Limb (tissue), 2 donors: ENCODE measurements around the gene NAIF1.

Source experiments
- DNase-seq, 2 donors: peaks; one replicate each; pipeline ENCODE4 v3.0.0-alpha.2; 2016; ENCODE audit errors: extremely low spot score in 2 of 2

NAIF1 gene

DNA sequence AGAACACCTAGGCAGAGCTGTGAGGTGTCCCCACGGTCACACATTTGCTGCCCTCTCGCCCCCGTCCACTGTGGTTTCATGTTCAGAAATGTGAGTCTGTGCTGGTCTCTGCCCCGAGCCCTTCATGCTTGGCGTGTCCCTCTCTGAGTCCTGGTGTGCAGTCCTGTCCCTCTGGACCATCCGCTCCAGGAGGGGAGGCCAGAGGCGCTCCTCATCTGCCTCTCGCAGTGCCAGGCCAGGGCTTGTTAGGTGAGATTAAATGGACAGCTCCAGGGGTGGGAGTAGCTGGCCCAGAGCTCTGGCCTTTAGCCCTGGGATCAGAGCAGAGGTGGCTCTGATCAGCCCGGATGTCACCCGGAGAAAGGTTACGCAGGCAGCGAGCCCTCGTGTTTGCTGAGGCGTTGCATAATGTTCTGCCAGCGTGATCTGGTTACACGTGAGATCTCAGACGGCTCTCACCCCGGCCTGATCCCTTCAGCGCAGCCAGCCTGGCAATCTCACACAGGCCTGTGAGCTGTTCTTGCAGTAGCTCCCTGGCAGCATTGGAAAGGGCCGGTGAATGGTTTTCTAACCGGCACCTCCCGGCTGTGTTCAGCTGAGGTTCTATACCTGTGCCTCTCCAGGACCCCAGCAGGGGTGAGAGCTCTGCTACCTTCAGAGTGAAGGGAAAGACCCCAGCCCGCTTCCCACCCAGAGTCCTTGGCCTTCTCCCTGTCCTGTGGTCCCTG is 35.9 kb upstream of the NAIF1 start:
- DNase-seq: no peak

DNA sequence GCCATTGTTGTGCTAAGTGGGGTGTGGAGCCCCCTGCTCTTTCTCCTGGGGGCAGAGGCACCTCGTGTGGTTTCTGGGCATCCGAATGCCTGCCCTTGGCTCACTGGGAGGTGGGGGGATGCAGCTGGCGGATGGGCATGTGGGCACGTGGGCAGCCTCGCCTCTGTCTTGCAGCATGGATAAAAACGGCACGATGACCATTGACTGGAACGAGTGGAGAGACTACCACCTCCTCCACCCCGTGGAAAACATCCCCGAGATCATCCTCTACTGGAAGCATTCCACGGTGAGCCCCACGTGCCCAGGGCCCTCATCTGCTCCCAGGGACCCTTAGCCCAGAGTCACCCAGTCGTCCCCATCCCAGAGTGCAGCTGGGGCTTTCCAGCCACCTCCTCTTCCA is 35.1 kb upstream of the NAIF1 start:
- no peak for DNase-seq

DNA sequence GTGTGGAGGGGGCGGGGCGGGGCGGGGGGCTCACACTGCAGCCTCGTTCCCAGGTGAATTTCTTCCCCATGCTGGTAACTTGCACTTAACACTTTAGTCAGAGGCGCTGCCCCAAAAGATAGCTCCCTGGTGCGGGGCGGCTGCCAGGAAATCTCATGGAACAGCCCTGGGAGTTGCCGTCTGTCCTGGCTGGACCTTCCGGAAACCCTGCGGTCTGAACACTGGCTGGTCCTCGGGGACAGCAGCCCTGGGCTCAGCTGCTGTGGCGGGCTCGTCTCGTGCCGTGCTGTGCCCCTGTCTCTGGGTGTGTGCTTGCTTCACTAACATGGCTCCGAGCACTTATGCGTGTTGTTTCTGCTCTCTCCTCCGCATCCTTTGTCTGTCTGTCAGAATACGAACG is 34.6 kb upstream of the NAIF1 start:
- DNase-seq: no peak

DNA sequence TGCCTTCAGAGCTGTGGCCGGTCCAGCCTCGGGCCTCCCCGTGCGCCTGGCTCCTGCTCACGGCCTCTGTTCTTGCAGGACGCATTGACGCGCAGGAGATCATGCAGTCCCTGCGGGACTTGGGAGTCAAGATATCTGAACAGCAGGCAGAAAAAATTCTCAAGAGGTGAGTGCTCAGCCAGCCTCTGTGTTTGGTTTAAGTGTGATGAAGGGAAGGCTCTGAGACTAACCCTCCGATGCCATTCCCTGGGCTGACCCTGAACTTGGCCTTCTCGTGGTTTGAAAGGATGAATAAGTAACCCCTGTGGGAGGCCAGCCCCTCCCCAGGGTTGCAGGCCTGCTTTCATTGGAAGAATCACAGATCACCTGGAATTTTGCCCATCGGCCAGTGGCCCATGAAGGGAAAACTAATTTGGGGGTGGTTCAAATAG is 34.1 kb upstream of the NAIF1 start:
- no peak for DNase-seq

DNA sequence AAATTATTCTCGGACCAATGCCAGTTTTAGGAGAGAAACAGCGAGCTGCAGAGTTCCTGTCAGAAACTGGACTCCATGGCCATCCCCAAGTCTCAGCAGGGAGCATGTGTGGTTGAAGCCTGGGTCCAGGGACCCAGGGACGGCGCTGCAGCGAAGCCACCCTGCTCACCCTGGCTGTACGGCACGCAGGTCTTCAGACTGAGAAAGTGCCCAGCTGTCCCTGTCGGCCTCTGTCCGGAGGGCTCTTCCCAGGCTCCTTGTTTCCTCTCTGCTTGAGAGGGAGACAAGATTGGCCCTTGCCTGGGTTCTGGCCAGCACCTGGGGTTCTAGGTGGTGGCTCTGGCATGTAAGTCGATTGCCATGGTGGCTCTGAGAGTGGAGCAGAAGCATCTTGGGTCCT is 33.5 kb upstream of the NAIF1 start:
- no peak for DNase-seq

DNA sequence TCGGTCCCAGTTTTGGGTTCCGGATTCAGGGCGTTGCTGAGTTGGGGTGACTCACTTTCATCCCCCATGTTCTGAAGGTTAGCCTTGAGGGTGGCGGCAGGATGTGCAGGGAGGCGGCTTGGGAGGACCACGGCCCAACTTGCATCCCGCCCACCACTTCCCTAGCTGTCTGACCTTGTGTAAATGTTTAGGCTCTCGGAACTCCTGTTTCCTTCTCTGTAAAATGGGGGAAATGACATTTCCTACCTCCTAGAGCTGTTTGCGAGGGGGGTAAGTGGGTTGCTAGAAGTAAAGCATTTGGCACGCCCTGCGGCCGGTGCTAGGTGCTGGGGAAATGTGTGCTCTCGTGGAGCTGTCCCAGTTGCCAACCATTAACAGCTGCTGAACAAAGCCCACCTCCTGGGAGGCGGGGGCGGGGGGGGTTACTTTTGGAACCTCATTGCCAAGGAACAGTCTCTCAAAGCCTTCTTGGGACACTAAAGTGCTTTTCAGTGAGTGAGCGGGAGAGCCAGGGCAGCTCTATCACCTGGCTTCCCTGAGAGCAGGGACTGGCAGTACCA is 32.9 kb upstream of the NAIF1 start:
- peak in 1 of 2 donors; percentile 40 for DNase-seq

DNA sequence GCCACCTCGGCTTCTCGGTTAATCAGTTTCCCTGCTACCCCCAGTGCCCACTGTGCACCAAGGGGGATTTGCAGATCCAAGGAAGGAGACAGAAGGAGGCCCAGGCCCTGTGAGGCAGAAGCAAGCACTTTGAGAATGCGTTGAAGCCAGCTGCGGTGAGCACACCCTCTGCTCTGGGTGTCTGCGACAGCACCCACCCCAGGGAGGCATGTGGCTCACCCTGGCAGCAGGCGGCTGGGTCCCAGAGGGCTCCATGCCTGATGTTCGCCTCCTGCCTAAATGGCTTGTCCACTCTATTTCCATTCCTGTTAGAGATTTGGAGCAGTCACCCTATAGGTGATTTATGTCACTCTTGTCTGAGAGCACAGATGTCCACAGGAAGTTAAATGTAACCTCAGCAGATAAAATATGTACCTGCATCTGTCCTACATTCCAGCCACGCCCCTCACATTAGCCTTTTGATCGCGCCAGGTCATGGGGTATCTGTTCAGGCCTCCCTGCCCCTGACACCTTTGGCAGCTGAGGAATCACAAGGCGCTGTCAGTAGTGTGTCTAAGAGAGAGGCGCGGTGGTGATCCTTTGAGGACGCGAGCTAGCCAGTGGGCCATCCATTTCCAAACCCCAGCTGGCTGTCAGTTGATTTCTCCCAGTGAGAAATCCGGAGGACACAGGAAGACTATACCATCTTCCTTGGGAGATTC is 32.3 kb upstream of the NAIF1 start:
- DNase-seq: peak in 1 of 2 donors; percentile 43

DNA sequence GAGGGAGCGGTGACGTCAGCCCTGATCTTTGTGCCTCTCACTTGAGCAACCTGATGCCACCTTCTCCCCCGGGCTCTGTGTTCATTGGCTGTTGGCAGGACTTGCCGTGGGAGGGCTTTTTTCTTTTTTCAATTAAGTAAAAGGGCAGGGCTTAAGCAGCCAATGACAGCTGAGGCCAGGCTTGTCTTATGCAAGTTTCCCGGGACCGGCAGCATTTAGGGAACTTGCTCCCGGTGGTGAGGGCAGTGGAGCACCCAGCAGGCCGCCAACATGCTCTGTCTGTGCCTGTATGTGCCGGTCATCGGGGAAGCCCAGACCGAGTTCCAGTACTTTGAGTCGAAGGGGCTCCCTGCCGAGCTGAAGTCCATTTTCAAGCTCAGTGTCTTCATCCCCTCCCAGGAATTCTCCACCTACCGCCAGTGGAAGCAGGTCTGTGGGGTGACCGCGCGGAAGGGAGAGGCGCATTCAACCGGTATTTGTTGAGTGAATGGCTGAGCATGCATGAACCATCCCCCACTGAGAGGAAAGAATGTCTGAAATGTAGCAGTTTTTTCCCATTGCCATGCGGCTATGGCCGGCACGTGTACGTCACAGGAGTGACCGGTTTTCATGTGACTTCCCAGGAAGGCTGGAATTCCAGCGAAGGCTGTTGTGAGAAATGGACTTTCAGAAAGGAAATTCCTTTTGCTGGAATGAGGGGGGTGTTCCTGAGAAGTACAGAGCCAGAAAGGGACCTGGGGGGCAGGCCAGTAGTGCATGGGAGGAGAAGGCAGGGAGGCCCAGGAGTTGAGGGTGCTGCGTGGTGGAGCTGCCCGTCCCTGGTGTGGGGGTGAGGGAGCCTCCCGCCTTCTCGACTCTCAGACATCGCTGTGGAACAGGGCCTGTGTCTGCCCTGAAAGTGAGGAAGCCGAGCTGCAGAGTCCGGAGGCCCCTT is 31.4 kb upstream of the NAIF1 start:
- DNase-seq: peak; percentile 86 to 89

DNA sequence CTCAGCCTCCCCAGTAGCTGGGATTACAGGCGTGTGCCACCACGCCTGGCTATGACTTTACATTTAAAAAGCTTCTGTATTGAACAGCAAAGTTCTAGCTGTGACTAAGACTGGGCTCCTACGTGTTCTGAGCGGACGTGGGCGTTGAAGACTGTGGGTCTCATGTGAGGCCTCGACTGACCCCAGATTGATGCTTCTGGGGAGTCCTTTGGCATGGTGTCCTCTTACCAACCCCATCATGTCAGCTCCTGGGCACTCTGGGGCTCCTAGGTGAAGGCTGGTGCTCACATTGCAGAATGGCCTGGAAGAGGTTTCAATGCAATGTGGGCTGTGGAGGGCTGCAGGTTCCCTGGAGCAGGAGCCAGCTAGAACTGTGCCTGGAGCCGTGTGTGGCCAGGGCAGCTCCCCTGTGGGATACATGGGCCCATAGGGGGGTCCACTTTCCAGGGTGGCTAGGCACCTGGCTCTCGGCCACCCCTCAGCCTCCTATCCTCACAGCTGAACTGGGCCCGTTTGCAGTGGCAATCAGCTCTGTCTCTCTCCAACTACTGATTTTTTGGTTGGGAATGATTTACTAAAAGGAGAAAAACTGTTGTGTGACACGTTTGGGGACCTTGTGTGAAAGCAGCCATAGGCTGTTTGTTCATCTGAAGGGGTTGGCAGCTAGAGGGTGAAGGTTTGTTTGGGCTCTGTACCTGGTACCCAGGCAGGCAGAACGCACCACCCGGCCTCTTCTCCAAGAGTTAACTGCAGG is 30.6 kb upstream of the NAIF1 start:
- DNase-seq: no peak

DNA sequence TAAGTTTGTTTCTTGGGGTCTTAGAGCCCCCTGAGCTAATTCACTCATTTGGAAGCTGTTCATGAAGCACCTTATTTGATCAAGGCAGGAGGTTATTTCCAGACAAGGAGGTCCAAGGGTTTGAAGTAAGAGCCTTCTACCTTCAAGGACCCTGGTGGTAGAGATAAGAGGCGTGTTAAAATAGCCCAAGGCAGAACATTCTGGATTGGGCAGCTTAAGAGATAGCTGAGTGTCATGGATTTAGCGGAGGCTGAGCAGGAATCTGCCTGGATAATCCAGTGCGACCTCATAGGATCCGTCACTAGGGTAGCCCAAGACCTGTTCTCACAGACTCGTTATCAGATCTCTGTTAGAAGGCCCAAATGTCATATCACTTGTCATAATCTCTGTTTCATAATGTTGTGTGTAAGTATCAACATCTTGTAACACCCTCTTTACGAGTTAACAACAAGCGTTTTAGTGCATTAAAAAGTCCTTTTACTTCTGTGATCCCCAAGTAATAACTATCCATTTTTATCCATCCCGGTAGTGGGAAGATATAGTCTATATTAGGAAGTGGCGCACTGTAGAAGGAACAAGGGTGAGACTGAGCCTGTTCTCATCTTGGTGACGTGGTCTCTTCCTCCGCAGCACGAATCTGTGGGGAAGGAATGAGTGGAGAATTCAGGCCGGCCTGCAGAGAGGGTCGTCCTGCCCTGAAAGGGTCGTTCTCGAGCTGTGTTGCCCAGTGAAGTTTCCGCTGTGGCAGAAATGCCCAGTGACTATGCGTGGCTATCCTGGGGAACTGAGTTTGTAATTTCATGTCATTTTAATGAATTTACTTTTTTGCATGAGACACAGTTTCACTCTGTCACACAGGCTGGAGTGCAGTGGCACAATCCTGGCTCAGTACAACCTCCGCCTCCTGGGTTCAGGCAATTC is 29.8 kb upstream of the NAIF1 start:
- DNase-seq: no peak

DNA sequence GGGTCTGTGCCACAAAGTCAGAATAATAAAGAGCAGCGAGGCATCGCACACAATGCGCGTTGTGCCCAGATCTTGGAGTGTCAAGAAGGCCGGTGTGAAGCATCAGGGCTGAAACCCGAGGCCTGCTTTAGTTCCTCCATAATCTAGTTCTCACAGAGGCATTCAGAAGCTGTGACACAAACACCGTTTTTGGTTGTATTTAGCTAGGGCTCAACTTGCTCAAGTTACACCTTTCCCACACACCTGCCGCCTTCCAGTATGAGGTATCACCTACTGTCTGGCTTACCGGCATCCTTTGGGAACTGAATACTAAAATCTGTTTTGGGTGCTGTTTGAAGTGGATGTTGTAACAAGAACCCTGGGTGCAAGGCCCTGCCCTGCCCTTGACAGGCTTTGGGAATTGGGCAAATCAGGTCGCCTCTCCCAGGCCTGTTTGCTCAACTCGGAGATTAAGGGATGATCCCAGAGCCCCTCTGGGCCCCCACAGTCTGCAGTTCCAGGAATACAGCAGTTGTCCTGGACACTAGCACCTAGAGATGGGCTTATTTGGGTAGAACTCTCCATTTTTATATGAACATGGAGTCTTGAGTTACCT is 27.9 kb upstream of the NAIF1 start:
- DNase-seq: no peak

DNA sequence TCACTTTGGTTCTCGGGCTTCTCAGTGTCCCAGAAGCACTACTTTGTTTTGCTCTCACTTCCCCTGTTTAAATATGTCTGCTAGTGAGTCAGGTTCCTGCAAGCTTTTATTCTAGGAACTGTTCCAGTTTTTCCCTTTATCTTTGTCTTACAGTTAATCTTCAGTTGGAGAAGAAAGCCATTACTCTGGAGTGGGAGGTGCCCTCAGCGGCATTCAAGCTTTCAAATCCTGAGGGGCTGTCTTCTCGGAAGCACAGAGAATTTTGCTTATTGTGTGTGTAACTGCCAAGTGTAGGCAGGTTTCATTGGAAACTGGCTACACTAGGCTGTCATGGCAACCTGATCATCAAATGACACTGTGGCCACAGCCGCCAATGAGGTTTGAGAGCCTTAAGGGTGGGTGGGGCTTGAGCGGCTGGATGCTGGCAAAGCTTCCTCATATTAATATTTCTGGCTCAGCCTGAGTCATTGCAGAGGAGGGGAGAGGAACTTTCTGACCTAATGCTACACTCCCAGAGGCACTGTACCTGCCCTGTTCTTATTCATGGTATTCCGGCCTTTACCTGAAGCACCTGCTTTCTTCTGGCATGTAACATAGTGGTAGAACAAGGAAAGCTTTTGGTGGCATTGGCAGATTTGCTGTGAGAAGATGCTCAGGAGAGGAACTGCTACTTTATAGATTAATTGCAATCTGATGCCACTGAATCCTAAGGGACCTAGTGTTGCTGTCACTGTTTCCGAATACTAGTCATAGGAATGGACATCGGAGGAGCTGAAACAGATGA is 27.2 kb upstream of the NAIF1 start:
- peak; percentile 89 to 98 for DNase-seq

DNA sequence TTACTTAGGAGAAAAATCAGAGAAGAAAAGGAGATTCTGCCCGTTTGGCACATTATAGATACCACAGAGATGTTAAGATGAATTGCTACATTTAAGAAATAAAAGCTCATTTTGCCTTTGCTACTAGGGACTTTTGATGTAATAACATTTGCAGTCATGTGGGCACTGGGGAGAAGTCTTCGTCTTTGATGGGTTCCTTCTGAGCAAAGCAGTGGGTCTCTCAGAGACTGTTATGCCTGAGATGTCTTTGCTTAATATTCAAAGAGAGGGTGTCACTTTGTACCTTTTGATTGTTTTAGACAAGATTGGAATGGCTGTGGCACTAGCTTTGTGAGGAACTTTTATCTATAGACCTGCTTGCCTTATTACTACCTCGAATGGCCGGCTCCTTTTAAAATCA is 25.9 kb upstream of the NAIF1 start:
- no peak for DNase-seq

DNA sequence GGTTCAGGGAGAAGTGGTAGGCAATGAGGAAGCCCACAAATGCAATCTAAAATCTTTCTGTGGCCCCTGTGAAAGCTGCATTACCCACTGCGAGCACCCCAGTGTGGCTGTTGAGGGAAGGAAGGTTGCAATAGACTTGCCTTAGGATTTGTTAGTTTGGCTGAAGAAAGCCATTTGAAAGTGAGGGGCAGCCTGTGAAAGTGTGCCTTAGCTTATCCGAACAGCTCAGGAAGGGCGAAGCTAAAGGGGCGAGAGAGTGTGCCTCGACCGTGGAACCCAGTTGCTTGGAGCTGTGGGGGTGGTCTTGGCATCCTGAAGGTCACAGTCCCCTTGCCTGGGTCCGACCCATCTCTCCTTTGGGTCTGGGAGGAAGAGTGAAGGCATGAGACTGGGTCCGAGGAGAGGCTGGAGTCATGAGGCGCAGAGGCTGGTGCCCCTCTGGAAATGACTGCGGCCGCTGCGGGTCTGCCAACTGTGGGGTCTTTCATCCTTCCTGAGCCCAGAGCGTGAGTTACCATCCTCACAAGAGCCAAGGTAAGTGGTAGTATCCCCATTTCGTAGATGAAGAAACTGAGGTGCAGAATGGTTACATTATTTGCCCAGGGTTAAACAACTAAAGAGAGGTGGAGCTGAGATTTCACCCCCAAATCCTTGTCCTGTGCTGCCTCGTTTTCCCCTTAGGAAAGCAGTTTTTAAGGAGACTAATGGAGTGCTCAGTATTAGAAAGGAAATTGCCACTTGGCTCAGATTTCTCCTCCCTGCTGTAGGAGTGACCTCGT is 25.3 kb upstream of the NAIF1 start:
- no peak for DNase-seq

DNA sequence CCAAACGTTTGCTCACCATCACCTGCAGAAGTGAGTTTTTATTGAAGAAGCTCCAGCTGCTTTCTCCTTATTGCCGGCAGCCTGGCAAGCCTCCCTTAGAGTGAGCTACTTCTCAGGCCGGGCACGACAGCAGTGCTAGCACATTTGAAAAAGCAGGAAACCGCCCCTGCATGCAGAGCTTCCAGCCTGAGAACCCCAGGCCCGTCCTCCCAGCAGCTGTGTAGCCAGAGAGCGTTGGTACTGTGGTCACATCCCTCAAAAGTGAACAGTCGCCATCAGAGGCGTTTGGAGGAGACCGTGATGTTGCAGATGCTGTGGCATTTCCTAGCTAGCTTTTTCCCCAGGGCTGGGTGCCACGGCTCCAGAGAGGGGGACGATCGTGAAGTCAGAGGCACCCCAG is 24.5 kb upstream of the NAIF1 start:
- DNase-seq: no peak

DNA sequence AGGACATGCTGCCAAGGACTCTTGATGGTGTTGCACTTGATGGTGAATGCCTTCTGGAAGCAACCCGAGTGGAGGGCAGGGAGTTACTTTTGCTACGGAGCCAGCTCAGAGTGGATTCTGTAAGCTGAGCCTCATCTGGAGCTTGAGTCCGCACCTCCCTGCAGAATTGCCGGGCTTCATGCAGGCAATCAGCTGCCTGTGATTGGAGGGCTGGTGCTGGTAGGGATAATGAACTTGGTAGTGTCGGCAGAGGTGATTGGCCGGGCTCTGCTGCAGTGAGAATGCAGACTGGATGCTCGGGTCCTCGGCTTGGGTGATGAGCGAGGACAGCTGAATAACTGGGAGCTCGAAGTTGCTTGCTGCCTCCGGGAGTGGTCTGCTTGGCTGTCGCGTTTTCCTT is 24.0 kb upstream of the NAIF1 start:
- DNase-seq: peak; percentile 92 to 94

DNA sequence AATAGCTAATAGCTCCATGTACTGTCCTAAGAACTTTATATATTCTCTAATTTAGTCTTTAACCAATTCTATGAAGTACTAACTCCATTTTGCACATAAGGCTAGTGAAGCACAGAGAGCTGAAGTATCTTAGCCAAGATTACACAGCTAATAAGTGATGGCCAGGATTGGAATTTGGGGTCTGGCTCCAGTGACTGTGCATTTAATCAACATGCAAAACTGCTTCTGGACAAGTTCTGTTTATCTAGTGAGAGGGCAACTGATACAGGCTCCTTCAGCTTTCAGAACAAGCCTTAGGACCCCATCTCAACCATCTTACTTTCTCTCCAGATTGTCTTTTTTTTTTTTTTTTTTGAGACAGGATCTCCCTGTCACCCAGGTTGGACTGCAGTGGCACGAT is 22.2 kb upstream of the NAIF1 start:
- DNase-seq: no peak
